ENCODE measurements around the gene KRT35.

The KRT35 gene

DNA sequence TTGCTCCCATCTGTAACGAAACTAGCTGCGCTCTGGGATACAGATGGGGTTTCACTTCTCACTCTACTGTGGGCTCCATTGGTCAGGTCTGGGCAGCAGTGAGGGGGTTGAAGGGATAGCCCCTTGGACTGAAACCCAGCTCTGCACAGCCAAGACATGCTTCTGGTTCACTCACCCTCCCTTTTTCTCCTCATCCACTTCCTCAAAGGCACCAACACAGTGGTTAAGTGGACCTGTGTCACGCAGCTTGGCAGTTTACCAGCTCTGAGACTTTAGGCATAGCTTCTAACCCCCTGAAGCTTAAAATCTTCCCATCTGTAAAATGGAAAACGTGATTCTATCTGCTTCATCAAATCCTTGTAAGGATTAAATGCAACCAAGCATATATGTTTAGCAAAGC is 28.7 kb downstream of the KRT35 start:
- no peak overlapping the region for H3K4me2 ChIP-seq (ENCODE audit: insufficient read depth, low read length)
- no peak overlapping the region for H2AFZ ChIP-seq (ENCODE audit: low read depth, low read length)
- H3K4me1 ChIP-seq (ENCODE audit: insufficient read depth, low read length), result no peaks in the 10 kb centered on the region
- no peaks in the 10 kb centered on the region for H3K79me2 ChIP-seq (ENCODE audit: insufficient read depth, low read length)
- H3K27ac ChIP-seq (ENCODE audit: low read length), result no peak overlapping the region
- no peaks in the 10 kb centered on the region for H3K9me3 ChIP-seq (ENCODE audit: insufficient read depth, low read length, severe bottlenecking)
- no peaks in the 10 kb centered on the region for H3K36me3 ChIP-seq (ENCODE audit: insufficient read depth, low read length)
- ATAC-seq (ENCODE audit: insufficient read depth, low read depth) (no peak), DNase-seq (no peak)
- no peak overlapping the region for H3K4me3 ChIP-seq (ENCODE audit: low read depth in 1 of 2, low read length in 2 of 2)
- H3K9ac ChIP-seq (ENCODE audit: low read depth, low read length), result no peak overlapping the region
- no peak for TF ChIP-seq EZH2 (IDR thresholded peaks at IDR 0.05; ENCODE audit: borderline replicate concordance, low read depth, low read length, severe bottlenecking)
- TF ChIP-seq, protein P1, sequence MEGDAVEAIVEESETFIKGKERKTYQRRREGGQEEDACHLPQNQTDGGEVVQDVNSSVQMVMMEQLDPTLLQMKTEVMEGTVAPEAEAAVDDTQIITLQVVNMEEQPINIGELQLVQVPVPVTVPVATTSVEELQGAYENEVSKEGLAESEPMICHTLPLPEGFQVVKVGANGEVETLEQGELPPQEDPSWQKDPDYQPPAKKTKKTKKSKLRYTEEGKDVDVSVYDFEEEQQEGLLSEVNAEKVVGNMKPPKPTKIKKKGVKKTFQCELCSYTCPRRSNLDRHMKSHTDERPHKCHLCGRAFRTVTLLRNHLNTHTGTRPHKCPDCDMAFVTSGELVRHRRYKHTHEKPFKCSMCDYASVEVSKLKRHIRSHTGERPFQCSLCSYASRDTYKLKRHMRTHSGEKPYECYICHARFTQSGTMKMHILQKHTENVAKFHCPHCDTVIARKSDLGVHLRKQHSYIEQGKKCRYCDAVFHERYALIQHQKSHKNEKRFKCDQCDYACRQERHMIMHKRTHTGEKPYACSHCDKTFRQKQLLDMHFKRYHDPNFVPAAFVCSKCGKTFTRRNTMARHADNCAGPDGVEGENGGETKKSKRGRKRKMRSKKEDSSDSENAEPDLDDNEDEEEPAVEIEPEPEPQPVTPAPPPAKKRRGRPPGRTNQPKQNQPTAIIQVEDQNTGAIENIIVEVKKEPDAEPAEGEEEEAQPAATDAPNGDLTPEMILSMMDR (IDR thresholded peaks at IDR 0.05; ENCODE audit: borderline replicate concordance, extremely low read depth, low read length, poor library complexity, severe bottlenecking), result no peak
- H4K20me1 ChIP-seq (ENCODE audit: insufficient read depth, low read length), result no peaks in the 10 kb centered on the region
- H3K27me3 ChIP-seq (ENCODE audit: insufficient read depth, low read length, poor library complexity), result peaks cover 11% of the 10 kb centered on the region

DNA sequence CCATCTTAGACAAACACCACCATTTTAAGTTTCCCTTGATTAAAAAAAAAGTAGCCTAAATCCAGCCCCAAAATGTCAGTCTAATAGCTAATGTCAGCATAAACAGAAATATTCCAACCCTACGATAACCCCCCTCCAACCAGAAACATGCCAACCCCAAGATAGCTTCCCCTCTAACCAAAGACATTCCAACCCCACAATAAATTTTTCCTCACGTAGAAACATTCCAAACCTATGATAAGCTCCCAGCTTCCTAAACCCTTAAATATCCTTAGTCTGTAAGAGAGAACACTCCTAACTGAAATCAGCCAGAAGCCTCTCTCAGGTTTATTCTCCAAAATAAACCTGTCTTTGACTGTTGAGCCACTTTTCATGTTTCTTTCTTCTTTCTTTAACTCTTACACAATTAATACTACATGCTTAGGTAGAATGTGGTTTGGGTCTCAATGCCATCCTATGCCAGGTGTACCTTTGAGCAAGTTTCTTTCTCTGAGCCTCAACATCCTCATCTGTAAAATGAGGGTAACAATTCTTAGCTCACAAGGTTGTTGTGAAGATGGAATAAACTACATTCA is 29.7 kb downstream of the KRT35 start:
- TF ChIP-seq, protein P1 (IDR thresholded peaks at IDR 0.05; ENCODE audit: borderline replicate concordance, extremely low read depth, low read length, poor library complexity, severe bottlenecking), result no peak
- no peak for TF ChIP-seq EZH2 (IDR thresholded peaks at IDR 0.05; ENCODE audit: borderline replicate concordance, low read depth, low read length, severe bottlenecking)
- Histone ChIP-seq H3K36me3 (ENCODE audit: insufficient read depth, low read length) (no peaks in the 10 kb centered on the region), H3K79me2 (ENCODE audit: insufficient read depth, low read length) (no peaks in the 10 kb centered on the region), H3K27ac (ENCODE audit: low read length) (no peak overlapping the region), H3K4me2 (ENCODE audit: insufficient read depth, low read length) (no peak overlapping the region), H3K9me3 (ENCODE audit: insufficient read depth, low read length, severe bottlenecking) (no peaks in the 10 kb centered on the region), H4K20me1 (ENCODE audit: insufficient read depth, low read length) (no peaks in the 10 kb centered on the region), H2AFZ (ENCODE audit: low read depth, low read length) (no peak overlapping the region), H3K27me3 (ENCODE audit: insufficient read depth, low read length, poor library complexity) (peaks cover 6% of the 10 kb centered on the region), H3K4me1 (ENCODE audit: insufficient read depth, low read length) (no peaks in the 10 kb centered on the region), H3K4me3 (ENCODE audit: low read depth in 1 of 2, low read length in 2 of 2) (no peak overlapping the region), H3K9ac (ENCODE audit: low read depth, low read length) (no peak overlapping the region)
- ATAC-seq (ENCODE audit: insufficient read depth, low read depth) (no peak), DNase-seq (no peak)

DNA sequence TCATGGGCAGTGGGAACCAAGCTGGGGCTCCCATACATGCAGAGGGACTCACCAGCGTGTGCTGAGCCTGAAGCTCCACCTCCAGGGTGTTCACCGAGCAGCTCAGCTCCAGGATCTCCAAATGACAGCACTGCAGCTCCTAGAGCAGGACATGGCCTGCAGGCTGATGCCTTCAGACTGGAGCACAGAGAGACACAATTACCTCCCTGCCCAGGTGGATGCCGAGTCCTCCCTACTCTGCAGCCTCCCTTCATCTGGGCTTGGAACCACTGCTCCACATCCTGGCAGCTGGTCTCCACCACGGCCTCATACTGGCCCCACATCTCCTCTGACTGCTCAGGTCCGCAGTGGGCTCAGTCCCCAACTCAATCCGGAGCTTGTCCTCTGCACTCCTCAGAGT is 31.9 kb downstream of the KRT35 start:
- no peaks in the 10 kb centered on the region for H3K4me1 ChIP-seq (ENCODE audit: insufficient read depth, low read length)
- no peaks in the 10 kb centered on the region for H3K79me2 ChIP-seq (ENCODE audit: insufficient read depth, low read length)
- H3K9ac ChIP-seq (ENCODE audit: low read depth, low read length), result no peak overlapping the region
- peaks cover 17% of the 10 kb centered on the region for H3K27me3 ChIP-seq (ENCODE audit: insufficient read depth, low read length, poor library complexity)
- no peak overlapping the region for H2AFZ ChIP-seq (ENCODE audit: low read depth, low read length)
- H3K4me2 ChIP-seq (ENCODE audit: insufficient read depth, low read length), result no peak overlapping the region
- no peak overlapping the region for H3K27ac ChIP-seq (ENCODE audit: low read length)
- DNase-seq (no peak), ATAC-seq (ENCODE audit: insufficient read depth, low read depth) (no peak)
- no peak overlapping the region for H3K4me3 ChIP-seq (ENCODE audit: low read depth in 1 of 2, low read length in 2 of 2)
- H3K9me3 ChIP-seq (ENCODE audit: insufficient read depth, low read length, severe bottlenecking), result no peaks in the 10 kb centered on the region
- no peaks in the 10 kb centered on the region for H3K36me3 ChIP-seq (ENCODE audit: insufficient read depth, low read length)
- no peaks in the 10 kb centered on the region for H4K20me1 ChIP-seq (ENCODE audit: insufficient read depth, low read length)
- TF ChIP-seq, protein P1 (IDR thresholded peaks at IDR 0.05; ENCODE audit: borderline replicate concordance, extremely low read depth, low read length, poor library complexity, severe bottlenecking), result no peak

DNA sequence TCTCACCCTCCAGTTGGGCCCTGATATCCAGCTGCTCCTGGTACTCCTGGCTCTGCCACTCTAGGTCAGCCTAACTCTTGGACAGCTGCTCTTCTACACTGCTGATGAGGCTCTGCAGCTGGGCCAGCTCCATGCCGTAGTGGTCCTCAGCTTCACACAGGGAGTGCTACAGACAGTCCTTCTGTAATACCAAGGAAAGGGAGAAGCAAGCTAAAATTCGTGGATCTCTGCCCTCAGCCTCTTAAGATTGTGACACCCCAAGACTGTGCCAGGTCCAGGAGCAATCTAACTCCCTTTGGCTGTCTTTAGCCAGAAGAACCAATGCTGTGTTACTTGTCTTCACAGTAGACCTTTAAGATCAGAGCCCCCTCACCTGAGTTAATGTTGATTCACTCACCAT is 32.4 kb downstream of the KRT35 start:
- H3K27ac ChIP-seq (ENCODE audit: low read length), result no peak overlapping the region
- H3K4me1 ChIP-seq (ENCODE audit: insufficient read depth, low read length), result no peaks in the 10 kb centered on the region
- H3K27me3 ChIP-seq (ENCODE audit: insufficient read depth, low read length, poor library complexity), result peaks cover 20% of the 10 kb centered on the region
- no peaks in the 10 kb centered on the region for H3K79me2 ChIP-seq (ENCODE audit: insufficient read depth, low read length)
- H2AFZ ChIP-seq (ENCODE audit: low read depth, low read length), result no peak overlapping the region
- TF ChIP-seq, protein P1 (IDR thresholded peaks at IDR 0.05; ENCODE audit: borderline replicate concordance, extremely low read depth, low read length, poor library complexity, severe bottlenecking), result no peak
- no peak for TF ChIP-seq EZH2 (IDR thresholded peaks at IDR 0.05; ENCODE audit: borderline replicate concordance, low read depth, low read length, severe bottlenecking)
- no peak overlapping the region for H3K9ac ChIP-seq (ENCODE audit: low read depth, low read length)
- H3K4me3 ChIP-seq (ENCODE audit: low read depth in 1 of 2, low read length in 2 of 2), result no peak overlapping the region
- H3K36me3 ChIP-seq (ENCODE audit: insufficient read depth, low read length), result no peaks in the 10 kb centered on the region
- DNase-seq, result no peak
- ATAC-seq (ENCODE audit: insufficient read depth, low read depth), result no peak
- no peaks in the 10 kb centered on the region for H3K9me3 ChIP-seq (ENCODE audit: insufficient read depth, low read length, severe bottlenecking)
- no peak overlapping the region for H3K4me2 ChIP-seq (ENCODE audit: insufficient read depth, low read length)
- no peaks in the 10 kb centered on the region for H4K20me1 ChIP-seq (ENCODE audit: insufficient read depth, low read length)

Data from DND-41 (cell line).